IPS DF 4.7 (cell line): ENCODE results near the gene FADS6.

Experiments
- DNase-seq: peaks from one replicate; pipeline ENCODE4 v3.0.0-alpha.2; 2013; ENCODE audit warnings: low spot score; ENCODE audit errors: extremely low read depth

FADS6 gene

DNA sequence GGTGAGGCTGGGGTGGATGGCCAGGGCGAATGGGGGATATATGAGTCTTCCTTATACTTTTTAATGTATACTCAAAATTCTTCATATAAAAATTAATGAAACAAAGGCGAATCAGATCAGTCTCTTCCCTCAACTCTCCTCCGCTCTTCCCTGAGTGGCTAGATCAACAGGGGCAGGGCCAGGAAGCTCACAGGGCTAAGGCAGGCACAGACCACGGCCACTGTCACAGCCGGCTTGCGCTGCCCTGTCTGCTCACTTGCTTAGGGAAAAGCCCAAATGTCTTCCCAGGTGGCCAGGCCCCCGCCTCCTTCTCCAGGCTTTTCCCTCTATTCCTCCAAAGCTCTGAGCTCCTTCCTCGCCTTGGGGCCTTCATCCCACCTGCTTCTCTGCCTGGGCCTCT is 39.8 kb downstream of the FADS6 start:
- no peak for DNase-seq

DNA sequence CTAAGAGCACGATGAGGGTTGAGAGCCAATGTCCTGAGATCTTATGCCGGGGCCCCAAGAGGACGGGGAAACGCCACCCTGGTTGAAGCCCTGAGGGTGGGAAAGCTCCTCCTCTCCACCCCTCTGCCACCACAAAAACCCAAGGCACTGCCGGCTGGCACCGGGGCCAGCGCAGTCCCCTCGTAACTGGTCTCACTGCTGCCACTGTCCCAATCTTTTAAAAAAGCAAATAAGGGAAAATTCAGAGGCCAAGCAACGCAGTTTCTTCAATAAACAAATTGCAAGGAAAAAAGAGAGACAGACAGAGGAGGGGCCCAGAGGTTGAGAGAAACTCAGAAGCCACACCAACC is 40.4 kb downstream of the FADS6 start:
- DNase-seq = no peak

DNA sequence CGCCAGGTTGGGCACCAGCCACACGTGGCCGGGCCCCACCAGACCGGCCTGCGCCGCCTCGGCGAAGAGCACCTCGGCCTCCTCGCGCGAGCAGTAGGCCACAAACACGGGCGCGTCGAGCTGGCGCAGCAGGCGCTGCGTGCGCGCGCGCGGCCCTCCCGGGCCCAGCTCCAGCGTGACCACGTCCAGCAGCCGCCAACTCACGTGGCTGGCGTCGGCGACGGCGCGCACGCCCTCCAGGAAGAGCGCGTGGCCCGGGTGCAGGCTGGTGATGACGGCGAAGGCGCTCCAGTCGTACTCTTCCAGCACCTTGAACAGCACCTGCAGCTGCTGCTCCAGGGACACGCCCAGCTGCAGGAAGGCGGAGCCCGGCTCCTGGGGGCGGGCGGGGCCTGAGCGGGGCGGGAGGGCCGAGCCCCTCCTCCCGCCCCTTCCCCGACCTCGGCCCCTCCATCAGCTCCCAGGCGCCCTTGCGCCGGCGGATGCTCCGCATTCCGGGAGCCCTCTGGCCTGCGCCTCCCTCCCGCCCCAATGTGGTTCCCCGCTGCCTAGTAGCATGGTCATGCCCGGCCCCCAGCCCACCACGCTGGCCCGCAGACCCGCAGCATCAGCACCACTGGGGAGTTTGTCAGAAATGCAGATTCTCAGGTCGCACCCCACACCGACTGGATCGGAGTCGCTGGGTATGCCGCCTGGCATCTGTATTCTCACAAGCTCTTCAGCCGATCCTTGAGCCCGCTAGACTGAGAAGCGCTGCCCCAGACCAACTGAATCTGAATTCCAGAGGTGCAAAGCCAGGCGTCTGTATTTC is 41.0 kb downstream of the FADS6 start:
- DNase-seq = no peak

DNA sequence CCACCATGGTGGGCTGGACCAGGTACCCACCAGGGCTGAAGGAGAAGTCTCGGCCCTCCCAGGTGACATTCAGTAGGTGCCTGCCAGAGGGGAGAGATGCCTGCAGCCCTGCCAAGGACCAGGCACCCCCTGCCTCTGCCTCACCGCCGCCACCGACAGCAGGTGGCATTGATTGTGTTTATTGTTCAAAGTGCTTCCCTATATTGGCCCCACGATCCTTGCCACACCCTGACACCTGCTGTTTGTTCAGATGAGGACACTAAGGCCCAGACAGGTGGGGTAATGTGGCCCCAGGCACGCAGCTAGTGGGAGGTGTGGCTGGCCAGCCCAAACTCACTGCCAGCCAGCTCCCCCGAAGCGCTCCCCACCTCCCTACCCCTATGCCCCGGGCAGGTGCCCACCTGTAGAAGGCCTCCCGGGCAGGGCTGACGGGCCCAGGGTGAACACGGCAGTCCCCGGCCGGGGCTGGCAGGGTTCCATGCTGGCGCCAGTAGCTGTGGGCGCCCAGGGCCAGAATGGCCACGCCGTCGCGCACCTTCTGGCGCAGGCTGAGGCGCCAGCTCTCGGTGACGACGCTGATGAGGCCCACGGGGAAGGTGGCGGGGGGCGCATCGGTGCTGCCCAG is 41.7 kb downstream of the FADS6 start:
- no peak for DNase-seq

DNA sequence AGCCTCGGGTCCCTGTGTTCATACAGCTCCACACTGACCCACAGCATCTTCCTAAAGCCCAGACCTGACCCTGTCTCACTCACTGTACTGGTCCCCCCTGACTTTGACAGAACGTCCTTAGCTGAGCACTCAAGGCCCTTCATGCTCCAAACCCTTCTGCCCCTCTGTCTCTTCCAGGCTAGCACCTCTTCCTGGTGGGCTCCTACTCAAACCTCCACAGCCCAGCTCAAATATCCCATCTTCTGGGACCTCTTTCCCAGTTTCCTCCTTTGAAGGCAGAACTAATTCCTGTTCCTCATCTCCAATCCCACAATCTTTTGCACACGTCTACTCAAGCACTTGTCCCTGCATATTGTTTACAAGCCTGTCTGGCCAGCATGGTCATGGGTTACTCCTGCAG is 42.5 kb downstream of the FADS6 start:
- DNase-seq = no peak

DNA sequence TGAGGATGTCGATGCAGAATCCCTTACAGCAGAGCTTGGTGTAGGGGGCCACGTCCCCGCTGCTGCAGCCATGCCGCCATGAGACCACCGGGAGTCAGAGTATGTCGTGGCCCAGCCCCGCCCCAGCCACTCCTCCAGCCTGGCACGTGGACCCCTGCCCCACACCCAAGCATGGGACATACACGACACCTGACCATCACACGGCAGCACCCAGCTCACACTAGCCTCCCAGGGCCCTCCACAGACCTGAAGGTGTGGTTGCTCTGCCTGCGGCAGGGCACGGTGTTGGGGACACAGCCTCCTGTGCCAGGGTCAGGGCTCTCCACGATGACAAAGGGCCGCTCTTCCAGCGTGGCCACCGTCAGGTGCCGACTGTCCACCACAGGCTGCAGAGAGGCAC is 43.1 kb downstream of the FADS6 start:
- no peak for DNase-seq

DNA sequence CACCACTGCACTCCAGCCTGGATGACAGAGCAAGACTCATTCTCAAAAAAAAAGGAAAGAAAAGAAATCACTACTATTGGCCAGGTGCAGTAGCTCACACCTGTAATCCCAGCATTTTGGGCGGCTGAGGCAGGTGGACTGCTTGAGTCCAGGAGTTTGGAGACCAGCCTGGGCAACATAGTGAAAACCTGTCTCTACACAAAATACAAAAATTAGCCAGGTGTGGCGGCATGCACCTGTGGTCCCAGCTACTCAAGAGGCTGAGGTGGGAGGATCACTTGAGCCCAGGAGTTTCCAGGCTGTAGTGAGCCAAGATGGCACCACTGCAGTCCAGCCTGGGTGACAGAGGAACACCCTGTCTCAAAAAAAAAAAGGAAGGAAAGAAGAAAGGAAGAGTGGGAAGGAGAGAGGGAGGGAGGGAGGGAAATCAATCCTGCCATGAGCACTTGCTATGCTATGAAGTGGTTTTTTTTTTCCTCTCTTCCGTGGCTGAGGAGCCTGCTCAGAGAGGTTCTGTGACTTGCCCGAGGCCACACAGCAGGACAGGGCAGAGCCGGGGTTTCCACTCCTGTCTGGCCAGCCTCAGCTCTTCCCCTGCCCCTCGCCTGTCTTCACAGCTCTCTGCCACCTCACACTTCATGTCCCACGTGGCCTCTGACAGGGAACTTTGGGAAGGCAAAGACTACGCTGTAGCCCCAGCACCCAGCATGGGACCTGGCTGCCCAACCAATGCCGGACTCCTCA is 44.6 kb downstream of the FADS6 start:
- no peak for DNase-seq

DNA sequence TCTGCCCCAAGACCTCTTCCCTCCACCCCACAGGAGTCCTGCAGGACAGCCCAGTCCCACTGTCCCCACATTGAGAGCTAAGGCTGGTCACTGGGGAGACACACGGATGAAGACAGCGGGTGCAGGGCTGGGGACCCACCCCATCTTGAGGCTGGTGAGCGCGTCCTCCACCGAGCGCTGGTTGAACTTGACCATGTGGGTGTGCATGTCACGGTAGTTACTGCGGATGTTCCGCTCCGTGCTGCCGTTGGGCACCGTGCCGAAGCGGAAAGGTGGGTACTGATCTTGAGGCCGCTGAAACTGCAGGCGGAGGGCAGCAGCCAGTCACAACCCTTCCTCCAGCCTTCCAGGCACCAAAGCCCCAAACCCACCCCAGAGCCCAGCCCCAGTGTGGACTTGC is 46.8 kb downstream of the FADS6 start:
- no peak for DNase-seq

DNA sequence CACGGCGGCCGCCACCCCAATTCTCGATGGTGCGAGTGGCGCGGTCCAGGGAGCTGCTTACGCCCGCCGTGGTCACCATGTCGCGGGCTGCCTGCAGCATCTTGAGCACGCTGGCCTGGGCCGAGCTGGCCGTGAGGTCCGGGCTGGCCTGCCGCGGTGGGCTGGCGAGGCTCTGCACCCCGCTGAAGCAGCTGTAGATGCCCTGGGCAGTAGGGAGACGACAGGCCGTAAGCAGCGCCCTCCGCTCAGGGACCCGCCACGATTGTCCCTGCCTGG is 50.1 kb downstream of the FADS6 start:
- DNase-seq = no peak

DNA sequence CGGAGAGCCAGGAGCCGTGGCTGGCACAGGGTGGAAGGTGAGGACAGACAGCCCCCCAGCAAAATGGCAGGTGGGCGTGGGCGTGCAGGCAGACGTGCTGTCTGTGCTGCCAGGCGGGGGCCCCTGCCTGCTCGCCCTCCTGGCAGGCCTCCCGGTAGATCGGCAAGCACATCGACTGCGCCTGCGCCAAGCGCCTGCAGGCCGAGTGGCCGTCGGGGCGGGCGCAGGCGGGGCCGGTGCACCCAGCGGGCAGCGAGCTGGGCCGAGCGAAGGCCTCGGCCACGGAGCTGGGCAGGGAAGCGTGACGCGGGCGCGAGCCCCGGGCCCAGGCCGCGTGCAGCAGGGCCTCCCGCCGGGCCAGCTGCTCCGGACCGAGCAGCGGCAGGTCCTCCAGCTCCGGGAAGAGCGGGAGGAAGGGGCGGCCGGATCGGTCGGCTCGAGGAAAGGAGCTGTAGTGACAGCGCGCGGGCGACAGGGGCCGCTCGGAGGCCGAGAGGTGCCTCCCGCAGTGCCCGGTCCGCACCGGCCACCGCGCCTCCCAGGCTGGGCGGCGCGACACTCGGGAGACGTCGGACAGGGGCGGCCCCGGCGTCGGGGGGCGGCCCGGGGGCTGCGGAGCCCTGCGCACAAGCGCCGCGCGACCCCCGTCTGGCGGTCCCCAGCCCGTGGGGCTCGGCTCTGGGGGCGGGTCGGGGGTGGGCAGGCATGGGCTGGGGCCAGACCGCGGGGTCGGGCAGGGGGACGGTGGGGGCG is 50.7 kb downstream of the FADS6 start:
- DNase-seq = no peak

DNA sequence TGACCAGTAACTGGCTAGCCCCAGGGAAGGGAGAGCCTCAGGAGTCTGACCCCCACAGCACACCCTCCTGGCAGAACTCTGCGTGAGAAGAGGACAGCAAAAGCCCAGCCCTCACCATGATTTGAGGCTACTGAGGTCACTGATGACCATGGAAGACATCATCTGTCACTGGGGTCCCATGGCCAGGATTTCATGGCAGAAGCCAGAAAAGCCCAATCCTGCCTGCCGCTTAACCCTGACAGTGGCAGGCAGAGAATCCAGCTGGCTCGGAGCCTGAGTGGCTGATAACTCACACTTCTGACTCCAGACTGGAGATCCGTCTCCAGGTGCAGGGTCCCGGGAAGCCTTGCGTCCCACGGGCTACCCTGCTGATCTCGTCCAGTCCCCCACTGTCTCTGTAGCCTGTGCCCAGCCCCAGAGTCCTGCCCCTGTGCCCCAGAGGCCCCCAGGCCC is 51.3 kb downstream of the FADS6 start:
- DNase-seq = no peak

DNA sequence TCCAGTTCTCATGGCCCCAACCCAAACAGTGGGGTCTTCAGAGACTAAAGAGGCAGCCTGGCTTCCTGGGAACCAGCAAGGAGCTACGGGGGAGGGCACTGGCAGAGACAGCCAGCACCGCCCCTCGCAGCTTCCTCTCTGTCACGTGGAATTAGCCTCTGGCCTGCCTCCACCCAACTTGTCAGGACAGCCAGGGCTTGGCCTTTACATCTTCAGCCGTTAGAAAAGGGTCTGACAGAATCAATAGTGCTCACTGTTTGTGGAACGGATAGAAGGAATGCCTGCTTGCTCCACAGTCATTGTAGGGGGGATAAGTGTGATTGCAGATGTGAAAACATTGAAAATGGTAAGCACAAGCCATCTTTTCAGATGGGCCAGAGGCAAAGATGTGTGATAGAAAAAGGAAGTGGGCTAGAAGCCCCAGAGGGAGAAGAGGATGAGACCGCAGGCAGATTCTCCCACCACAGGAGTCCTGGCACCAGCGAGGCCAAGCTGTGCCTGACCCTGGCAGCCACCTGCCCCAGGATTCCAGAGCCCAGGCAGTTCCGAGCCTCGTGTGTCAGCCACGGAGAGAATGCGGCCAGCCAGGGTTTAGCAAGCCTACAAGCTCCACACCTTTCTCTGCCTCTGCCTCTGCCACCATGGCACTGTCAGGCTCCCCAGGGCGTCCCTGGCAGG is 52.3 kb downstream of the FADS6 start:
- DNase-seq = no peak

DNA sequence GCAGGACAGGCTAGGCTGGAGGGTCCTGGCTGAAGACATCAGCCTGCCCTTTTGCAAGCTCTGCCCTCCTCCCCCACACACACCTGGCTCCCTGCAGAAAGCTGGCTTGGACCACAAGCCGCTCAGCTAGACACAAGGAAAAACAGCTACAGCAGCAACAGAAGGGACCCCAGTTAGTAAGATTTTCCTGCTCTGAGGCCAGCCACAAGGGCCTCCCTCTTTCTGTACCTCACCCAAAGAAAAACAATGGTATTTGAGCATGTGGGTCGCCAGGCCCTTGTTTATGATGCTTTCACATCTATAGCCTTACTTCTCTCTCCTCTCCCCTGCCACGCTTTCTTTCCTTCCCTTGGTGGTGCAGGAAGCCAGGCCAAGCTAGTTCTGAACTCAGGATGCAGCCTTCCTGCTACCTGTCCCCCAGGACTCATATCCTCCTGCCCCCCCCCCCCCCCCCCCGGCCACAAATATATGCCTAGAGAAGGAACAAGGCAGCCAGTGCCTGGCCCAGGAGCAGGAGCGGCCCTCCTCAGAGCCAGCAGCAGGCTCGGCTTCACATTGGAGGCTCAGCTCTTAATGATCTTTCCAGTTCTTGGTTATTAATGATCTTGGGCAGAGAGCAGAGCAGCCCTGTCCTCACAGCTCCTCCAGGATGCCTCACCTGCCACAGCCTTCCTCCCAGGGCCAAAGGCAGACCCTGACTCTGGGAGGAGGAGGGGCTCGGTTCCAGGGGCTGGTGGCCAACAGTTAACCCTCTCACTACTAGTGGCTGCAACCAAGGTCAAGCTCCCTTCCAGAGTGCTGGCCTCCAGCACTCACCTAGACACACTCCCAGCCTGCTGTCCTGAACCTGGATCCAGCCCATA is 53.2 kb downstream of the FADS6 start:
- DNase-seq = no peak

DNA sequence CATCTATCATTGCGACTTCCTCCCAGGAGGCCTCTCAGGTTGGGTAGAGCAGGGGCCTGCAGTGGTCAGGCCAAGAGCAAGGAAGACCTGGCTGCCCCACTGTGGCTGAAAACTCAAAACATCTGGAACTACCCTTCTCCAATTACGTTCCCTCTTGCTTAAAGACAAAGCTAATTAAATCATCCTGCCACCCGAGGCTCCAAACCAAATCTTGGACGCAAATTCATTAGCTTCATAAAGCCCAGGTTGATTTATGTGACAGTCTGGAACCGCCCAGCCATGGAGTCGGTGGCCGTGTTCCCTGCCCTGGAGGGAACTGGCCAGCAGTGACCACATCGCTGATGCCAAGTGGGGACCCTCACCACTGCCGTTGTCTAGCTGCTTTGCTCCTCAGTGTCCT is 55.2 kb downstream of the FADS6 start:
- DNase-seq = no peak

DNA sequence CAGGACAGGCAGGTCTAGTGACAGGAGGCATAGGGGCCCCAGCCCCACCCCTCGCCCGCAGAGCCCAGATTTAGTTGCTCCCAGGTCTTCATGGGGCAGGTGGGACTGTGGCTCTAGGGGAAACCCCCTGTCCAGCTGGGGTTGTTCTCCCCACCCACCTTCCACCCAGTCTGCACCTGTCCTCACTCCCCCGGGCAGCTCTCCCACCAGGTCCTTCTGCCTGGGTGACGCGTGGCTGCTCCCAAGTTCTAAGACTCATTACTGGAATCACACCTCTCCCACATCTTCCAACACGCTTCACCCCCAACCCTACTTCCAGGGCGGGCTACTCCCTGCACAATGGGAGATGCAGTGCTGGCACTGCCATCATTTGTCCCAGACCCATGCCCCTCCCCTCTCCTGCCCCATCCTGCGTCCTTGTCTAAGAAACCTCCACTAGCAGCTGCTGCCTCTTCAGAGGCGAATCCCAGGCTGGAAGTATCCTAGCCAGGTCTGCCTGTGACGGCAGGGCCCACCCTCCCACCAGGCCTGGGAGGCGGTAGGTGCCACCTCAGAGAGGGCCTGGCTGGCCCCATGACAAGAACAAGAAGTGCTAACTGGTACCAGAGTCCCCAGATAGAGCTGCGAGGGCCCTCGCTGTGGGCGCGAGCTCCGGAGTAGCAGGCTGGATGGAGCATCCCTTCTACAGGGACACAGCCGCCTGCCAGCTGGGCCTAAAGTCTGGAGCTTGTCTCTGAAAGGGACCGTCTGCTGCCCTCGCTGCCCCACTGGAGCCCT is 56.6 kb downstream of the FADS6 start:
- DNase-seq = no peak

DNA sequence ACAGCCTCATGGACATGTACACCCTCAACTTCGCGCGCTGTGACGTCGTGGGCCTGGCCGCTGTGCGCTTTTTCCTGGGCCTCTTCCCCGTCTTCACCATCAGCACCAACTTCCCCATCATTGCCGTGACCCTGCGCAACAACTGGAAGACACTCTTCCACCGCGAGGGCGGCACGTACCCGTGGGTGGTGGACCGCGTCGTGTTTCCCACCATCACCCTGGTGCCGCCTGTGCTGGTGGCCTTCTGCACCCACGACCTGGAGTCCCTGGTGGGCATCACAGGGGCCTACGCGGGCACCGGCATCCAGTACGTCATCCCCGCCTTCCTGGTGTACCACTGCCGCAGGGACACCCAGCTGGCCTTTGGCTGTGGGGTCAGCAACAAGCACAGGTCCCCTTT is 57.2 kb downstream of the FADS6 start:
- DNase-seq = no peak

DNA sequence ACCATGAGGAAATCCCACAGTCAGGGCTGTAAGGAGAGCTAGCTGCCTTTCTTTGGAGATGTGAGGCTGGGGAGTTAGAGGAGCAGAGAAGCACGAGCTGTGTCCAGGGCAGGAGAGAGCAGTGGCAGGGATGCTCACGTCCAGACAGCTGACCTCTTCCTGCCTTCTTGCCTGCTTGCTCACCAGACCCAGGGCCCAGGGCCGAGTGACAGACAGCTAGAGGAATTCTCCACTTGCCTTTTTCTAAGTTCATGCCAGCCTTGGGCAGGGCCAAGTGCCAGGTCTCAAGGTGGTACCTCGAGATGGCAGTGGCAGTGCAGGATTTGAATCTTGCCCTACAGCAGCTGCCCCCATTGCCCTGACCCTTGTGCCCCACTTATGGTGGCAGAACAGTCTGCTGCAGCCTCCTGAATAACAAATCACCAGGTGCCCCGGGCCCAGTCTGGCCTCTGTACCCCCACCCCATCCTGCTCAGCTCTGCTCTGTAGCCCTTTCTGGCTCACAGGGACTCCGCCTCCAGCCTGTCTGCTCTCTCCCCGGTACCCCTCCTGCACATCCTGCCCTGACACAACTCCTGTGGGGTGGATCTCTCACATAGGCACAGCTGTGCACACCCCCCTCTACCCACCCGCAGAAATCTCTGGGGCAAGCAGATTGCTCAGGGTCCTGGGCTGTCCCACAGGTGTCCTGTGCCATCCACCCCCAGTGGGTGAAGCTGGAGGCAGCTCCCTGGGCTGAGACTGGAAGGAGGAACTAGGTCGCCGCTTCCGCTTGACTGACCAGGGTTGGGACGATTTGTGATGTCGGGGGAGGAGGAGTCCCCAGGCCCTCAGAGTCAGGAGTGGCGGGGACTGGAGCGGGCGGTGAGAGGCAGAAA is 59.7 kb downstream of the FADS6 start:
- no peak for DNase-seq

DNA sequence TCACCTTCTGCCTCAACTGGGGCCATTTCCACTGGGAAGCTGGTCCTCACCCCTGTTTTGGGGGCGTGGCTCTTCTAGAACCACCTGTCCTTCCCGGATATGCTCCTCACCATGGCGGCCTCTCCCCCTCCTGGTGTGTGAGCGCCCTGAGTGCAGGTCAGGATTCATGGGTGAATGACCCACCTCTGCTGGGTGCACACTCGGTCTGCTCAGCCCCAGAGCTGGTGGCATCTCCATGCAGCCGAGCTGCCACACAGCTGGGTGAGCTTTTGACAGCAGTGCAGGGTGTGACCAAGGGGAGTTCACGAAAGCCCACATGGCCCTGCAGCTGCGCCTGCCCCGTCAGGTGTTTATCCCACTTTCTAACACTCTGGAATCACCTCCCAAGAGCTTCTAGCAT is 61.0 kb downstream of the FADS6 start:
- no peak for DNase-seq
